Measurements from ENCODE around the gene STOX1.
"Not testable (repeated sequence)": the region's sequence is repeated elsewhere in the genome, so short reads cannot be mapped to it uniquely, and the experiment has no call there.

Gene STOX1

DNA sequence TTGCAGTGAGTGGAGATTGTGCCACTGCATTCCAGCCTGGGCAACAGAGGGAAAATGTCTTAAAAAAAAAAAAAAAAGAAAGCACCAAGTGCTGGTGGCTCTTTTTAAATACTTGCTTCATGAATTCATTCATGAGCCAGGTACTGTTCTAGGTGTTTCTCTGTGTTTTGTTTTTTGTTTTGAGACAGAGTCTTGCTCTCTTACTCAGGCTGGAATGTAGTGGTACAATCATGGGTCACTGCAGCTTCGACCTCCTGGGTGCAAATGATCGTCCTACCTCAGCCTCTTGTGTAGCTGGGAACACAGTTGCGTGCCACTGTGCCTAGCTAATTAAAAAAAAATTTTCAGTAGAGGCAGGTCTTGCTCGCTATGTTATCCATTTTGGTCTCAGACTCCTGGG, 5.3 kb downstream of the STOX1 start:
- Histone ChIP-seq H3K4me3 (ENCODE audit: low read length) (no peak overlapping the region), H3K9me3 (ENCODE audit: control insufficient read depth, low read length) (no peaks in the 10 kb centered on the region), H3K36me3 (ENCODE audit: control insufficient read depth, insufficient read depth, low read length) (no peaks in the 10 kb centered on the region), H3K27me3 (ENCODE audit: control insufficient read depth, insufficient read depth, low read length) (no peaks in the 10 kb centered on the region), H3K9ac (ENCODE audit: low read length) (no peak overlapping the region), H3K4me1 (ENCODE audit: control insufficient read depth, insufficient read depth, low read length) (no peaks in the 10 kb centered on the region)

DNA sequence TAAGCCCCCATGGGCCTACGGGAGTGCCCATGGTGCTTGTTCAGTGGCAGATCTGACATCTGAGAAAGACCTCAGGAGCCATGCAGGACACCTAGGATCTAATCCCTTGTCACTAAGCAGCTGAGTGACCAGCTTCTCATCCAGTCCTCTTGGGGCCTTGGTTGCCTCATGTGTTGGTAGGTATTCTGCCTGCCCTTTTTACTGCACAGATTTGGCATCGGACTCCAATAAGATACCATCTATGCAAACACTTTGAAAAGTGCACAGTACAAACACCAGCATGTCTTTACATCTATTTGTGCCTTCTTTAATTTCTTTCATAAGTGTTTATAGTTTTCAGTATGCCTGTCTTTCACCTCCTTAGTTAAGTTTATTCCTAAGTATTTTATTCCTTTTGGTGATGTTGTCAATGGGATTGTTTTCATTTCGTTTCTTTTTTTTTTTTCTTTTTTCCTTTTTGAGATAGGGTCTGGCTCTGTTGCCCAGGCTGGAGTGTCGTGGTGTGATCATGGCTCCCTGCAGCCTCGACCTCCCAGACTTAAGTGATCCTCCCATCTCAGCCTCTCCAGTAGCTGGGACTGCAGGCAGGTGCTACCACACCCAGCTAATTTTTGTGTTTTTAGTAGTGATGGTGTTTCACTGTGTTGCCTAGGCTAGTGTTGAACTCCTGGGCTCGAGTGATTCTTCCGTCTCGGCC, 10.4 kb downstream of the STOX1 start:
- Histone ChIP-seq H3K9ac (ENCODE audit: low read length) (no peak overlapping the region), H3K4me3 (ENCODE audit: low read length) (no peak overlapping the region), H3K9me3 (ENCODE audit: control insufficient read depth, low read length) (no peaks in the 10 kb centered on the region), H3K36me3 (ENCODE audit: control insufficient read depth, insufficient read depth, low read length) (no peaks in the 10 kb centered on the region), H3K4me1 (ENCODE audit: control insufficient read depth, insufficient read depth, low read length) (no peaks in the 10 kb centered on the region), H3K27me3 (ENCODE audit: control insufficient read depth, insufficient read depth, low read length) (no peaks in the 10 kb centered on the region)

DNA sequence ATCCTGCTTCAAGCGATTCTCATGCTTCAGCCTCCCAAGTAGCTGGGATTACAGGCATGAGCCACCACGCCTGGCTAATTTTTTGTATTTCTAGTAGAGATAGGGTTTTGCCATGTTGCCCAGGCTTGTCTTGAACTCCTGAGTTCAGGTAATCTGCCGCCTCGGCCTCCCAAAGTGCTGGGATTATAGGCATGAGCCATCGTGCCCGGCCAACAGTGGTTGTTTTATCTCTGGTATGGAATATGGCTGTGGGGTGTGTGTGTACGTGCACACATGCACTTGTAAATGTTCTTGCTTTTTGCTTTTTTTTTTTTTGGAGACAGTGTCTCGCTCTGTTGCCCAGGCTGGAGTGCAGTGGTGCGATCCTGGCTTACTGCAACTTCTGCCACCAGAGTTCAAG, 13.3 kb downstream of the STOX1 start:
- not testable (repeated sequence) for H3K9ac ChIP-seq (ENCODE audit: low read length); H3K4me3 ChIP-seq (ENCODE audit: low read length); H3K27me3 ChIP-seq (ENCODE audit: control insufficient read depth, insufficient read depth, low read length); H3K4me1 ChIP-seq (ENCODE audit: control insufficient read depth, insufficient read depth, low read length); H3K9me3 ChIP-seq (ENCODE audit: control insufficient read depth, low read length); H3K36me3 ChIP-seq (ENCODE audit: control insufficient read depth, insufficient read depth, low read length)

DNA sequence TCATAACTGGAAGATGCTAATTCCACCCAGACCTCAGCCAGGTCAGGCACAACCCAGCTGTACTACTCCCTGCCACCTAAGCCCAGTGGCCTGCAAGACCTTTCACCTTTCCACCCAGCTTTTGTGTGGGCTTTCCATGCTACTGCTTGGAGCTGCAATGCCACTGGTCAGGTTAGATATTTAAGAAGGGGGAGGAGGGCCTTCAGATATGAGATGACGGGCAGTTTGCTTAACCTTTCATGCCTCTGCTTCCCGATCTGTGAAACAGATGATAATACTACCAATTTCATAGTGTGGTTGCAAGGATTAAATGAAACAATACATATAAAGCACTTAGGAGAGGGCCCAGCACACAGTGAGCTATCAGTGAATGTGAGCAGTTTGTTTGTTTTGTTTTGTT, 20.9 kb downstream of the STOX1 start:
- no peaks in the 10 kb centered on the region for H3K27me3 ChIP-seq (ENCODE audit: control insufficient read depth, insufficient read depth, low read length)
- no peaks in the 10 kb centered on the region for H3K9me3 ChIP-seq (ENCODE audit: control insufficient read depth, low read length)
- no peak overlapping the region for H3K4me3 ChIP-seq (ENCODE audit: low read length)
- H3K9ac ChIP-seq (ENCODE audit: low read length): no peak overlapping the region
- H3K4me1 ChIP-seq (ENCODE audit: control insufficient read depth, insufficient read depth, low read length): no peaks in the 10 kb centered on the region
- no peaks in the 10 kb centered on the region for H3K36me3 ChIP-seq (ENCODE audit: control insufficient read depth, insufficient read depth, low read length)

DNA sequence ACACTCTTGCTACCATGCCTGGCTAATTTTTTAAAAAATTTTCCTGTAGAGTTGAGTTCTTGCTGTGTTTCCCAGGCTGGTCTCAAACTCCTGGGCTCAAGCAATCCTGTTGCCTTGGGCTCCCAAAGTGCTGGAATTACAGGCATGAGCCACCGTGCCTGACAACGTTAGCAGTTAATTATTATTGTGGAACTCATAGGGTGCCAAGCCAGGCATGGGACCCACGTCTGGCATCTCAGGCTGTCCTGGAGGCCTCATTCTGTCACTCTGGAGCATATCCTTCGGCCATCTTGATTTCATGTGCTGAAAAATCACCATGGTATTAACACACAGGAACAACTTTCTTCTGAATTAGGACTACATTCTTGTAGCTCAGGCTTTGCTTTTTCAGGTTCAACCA, 21.5 kb downstream of the STOX1 start:
- no peaks in the 10 kb centered on the region for H3K9me3 ChIP-seq (ENCODE audit: control insufficient read depth, low read length)
- H3K36me3 ChIP-seq (ENCODE audit: control insufficient read depth, insufficient read depth, low read length): no peaks in the 10 kb centered on the region
- H3K4me1 ChIP-seq (ENCODE audit: control insufficient read depth, insufficient read depth, low read length): no peaks in the 10 kb centered on the region
- no peak overlapping the region for H3K9ac ChIP-seq (ENCODE audit: low read length)
- no peak overlapping the region for H3K4me3 ChIP-seq (ENCODE audit: low read length)
- no peaks in the 10 kb centered on the region for H3K27me3 ChIP-seq (ENCODE audit: control insufficient read depth, insufficient read depth, low read length)

DNA sequence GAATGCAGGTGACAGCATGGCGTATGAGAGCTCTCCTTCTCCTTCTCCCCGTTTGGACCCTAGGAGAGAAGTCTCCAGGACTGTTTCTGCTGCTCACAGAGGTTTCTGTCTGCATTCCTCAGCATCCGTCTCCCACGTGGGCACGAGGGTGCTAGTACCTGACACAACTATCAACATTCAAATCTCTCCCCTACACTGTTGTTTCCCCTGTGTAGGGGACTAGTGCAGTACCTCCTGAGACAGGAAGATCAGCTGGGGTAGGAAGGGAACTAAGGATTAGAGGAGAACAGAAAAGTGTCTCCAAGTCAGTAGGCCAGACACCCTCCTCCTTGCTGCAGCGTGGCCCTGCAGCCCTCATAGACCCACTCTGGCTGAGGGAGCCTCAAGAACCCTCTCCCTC, 29.0 kb downstream of the STOX1 start:
- peaks cover 3% of the 10 kb centered on the region for H3K9me3 ChIP-seq (ENCODE audit: control insufficient read depth, low read length)
- H3K9ac ChIP-seq (ENCODE audit: low read length): no peak overlapping the region
- H3K27me3 ChIP-seq (ENCODE audit: control insufficient read depth, insufficient read depth, low read length): no peaks in the 10 kb centered on the region
- no peaks in the 10 kb centered on the region for H3K36me3 ChIP-seq (ENCODE audit: control insufficient read depth, insufficient read depth, low read length)
- no peak overlapping the region for H3K4me3 ChIP-seq (ENCODE audit: low read length)
- no peaks in the 10 kb centered on the region for H3K4me1 ChIP-seq (ENCODE audit: control insufficient read depth, insufficient read depth, low read length)

DNA sequence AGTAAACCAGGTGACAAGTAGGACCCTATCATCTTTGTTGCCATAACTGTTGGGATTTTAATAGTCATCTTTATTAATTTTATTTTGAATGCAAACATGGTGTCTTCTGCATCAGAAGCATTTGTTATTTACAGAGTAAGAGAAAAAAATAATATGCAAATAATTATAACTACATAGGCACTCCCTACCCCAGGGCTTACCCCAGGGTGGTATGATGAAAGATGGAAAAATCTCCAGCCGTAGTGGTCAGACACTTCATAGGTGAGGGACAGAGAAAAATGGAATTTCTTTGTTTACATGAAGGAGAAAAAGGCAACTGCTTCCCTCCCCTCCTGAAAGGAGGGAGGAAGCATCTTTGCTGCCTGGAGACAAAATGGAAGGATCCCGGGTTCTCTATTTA, 29.7 kb downstream of the STOX1 start:
- H3K36me3 ChIP-seq (ENCODE audit: control insufficient read depth, insufficient read depth, low read length): no peaks in the 10 kb centered on the region
- H3K4me1 ChIP-seq (ENCODE audit: control insufficient read depth, insufficient read depth, low read length): no peaks in the 10 kb centered on the region
- H3K9me3 ChIP-seq (ENCODE audit: control insufficient read depth, low read length): peaks cover 6% of the 10 kb centered on the region
- H3K4me3 ChIP-seq (ENCODE audit: low read length): no peak overlapping the region
- no peaks in the 10 kb centered on the region for H3K27me3 ChIP-seq (ENCODE audit: control insufficient read depth, insufficient read depth, low read length)
- H3K9ac ChIP-seq (ENCODE audit: low read length): no peak overlapping the region

DNA sequence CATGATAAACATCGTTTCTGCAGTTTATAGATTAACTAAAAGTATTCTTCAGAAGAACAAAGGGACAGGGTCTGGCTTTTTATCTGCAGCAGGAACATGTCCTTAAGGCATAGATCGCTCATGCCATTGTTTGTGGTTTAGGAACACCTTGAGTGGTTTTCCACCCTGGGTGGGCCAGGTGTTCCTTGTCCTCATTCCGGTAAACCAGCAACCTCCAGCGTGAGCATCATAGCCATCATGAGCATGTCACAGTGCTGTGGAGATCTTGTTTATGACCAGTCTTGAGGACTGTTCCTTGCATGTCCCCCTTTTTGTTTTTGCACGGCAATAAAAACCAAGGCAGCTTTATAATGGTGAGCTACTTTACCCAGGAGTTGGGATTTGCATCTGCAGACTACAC, 33.9 kb downstream of the STOX1 start:
- H3K27me3 ChIP-seq (ENCODE audit: control insufficient read depth, insufficient read depth, low read length): no peaks in the 10 kb centered on the region
- no peaks in the 10 kb centered on the region for H3K36me3 ChIP-seq (ENCODE audit: control insufficient read depth, insufficient read depth, low read length)
- no peak overlapping the region for H3K9ac ChIP-seq (ENCODE audit: low read length)
- peaks cover 6% of the 10 kb centered on the region for H3K9me3 ChIP-seq (ENCODE audit: control insufficient read depth, low read length)
- H3K4me3 ChIP-seq (ENCODE audit: low read length): no peak overlapping the region
- H3K4me1 ChIP-seq (ENCODE audit: control insufficient read depth, insufficient read depth, low read length): no peaks in the 10 kb centered on the region

DNA sequence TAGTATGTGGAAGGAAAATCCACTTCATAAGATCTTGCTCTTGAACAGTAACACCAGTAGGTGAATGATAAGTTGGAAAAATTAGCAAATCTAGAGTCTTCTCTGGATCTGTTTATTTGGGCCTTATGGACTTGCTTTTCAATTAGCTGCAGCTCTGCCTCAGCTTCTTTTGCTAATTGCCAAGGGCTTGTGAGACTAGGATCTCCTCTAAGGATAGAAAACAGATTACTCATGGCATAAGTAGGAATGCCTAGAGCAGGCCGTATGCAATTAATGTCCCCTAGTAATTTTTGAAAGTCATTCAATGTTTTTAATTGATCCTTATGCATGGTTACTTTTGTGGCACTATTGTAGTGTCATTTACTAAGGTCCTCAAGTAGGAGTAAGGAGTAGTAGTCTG, 37.3 kb downstream of the STOX1 start:
- H3K36me3 ChIP-seq (ENCODE audit: control insufficient read depth, insufficient read depth, low read length): no peaks in the 10 kb centered on the region
- no peaks in the 10 kb centered on the region for H3K27me3 ChIP-seq (ENCODE audit: control insufficient read depth, insufficient read depth, low read length)
- H3K4me3 ChIP-seq (ENCODE audit: low read length): no peak overlapping the region
- H3K9ac ChIP-seq (ENCODE audit: low read length): no peak overlapping the region
- H3K4me1 ChIP-seq (ENCODE audit: control insufficient read depth, insufficient read depth, low read length): no peaks in the 10 kb centered on the region
- H3K9me3 ChIP-seq (ENCODE audit: control insufficient read depth, low read length): peaks cover 6% of the 10 kb centered on the region

DNA sequence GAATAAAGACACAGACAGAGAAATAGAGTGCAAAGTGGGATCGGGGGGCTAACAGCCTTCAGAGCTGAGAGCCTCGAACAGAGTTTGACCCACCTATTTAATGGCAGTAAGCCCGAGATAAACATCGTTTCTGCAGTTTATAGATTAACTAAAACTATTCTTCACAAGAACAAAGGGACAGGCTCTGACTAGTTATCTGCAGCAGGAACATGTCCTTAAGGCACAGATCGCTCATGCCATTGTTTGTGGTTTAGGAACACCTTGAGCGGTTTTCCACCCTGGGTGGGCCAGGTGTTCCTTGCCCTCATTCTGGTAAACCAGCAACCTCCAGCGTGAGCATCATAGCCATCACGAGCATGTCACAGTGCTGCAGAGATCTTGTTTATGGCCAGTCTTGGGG, 40.8 kb downstream of the STOX1 start:
- not testable (repeated sequence) for H3K4me1 ChIP-seq (ENCODE audit: control insufficient read depth, insufficient read depth, low read length); H3K9me3 ChIP-seq (ENCODE audit: control insufficient read depth, low read length); H3K4me3 ChIP-seq (ENCODE audit: low read length); H3K27me3 ChIP-seq (ENCODE audit: control insufficient read depth, insufficient read depth, low read length); H3K36me3 ChIP-seq (ENCODE audit: control insufficient read depth, insufficient read depth, low read length); H3K9ac ChIP-seq (ENCODE audit: low read length)

DNA sequence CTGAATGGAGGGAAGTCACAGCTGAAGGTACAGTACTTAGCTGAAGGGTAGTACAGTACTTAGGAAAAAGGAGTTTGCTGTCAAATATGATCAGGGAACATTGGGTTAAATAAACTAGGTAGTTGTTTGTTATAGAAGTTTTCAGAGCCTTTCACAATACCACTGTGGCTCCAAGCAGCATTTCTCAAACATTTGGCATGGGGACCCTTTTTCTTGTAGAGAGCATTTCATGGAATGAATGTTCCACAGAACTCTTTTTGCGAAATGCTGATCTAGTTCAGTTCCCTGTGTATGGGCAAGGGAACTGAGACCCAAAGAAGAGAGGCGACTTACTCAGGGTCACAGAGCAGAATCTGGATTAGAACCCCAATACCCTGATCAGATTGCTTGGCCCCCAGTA, 42.3 kb downstream of the STOX1 start:
- H3K27me3 ChIP-seq (ENCODE audit: control insufficient read depth, insufficient read depth, low read length): no peaks in the 10 kb centered on the region
- H3K9ac ChIP-seq (ENCODE audit: low read length): no peak overlapping the region
- no peaks in the 10 kb centered on the region for H3K36me3 ChIP-seq (ENCODE audit: control insufficient read depth, insufficient read depth, low read length)
- no peaks in the 10 kb centered on the region for H3K4me1 ChIP-seq (ENCODE audit: control insufficient read depth, insufficient read depth, low read length)
- no peaks in the 10 kb centered on the region for H3K9me3 ChIP-seq (ENCODE audit: control insufficient read depth, low read length)
- H3K4me3 ChIP-seq (ENCODE audit: low read length): no peak overlapping the region

DNA sequence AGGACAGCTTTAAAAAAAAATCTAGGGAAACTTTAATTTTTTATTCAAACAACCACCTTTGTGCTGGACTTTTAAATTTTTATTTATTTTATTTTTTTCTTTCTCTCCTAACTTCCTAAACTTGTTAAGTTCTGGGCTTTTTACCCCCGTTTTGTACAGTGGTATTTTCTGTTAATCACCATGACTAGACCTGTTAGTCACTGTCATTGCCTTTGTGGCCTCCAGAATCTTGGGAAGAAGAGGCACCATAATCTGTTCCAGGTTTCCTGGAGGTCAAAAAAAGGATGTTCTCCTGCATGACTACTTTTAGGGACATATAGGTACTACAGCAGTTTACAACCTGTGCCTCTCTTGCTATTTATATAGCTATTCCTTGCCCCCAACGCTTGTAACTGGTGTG, 42.7 kb downstream of the STOX1 start:
- no peak overlapping the region for H3K9ac ChIP-seq (ENCODE audit: low read length)
- H3K9me3 ChIP-seq (ENCODE audit: control insufficient read depth, low read length): no peaks in the 10 kb centered on the region
- H3K27me3 ChIP-seq (ENCODE audit: control insufficient read depth, insufficient read depth, low read length): no peaks in the 10 kb centered on the region
- H3K4me1 ChIP-seq (ENCODE audit: control insufficient read depth, insufficient read depth, low read length): no peaks in the 10 kb centered on the region
- H3K36me3 ChIP-seq (ENCODE audit: control insufficient read depth, insufficient read depth, low read length): no peaks in the 10 kb centered on the region
- no peak overlapping the region for H3K4me3 ChIP-seq (ENCODE audit: low read length)

DNA sequence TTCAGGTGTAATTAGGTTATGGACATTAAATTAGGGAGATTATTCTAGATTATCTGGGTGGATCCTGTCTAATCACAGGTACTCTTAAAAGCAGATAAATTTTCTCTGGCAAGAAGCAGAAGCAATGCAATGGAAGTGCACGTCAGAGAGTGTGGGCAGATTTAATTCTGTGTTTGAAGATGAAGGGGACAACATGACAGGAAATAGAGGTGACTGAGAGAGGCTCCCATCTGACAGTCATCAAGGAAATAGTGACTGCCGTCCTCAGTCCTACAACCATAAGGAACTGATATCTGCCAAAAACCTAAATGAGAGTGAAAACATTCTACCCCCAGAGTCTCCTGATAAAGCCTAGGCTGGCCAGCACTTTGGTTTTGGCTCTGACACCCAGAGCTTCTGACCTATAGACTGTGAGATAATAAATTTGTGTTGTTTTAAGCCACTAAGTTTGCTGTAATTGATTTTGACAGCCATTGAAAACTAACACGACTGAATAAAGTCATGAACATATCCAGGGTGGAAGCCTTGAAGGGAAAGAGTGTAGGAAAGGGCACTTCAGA, 43.3 kb downstream of the STOX1 start:
- H3K36me3 ChIP-seq (ENCODE audit: control insufficient read depth, insufficient read depth, low read length): no peaks in the 10 kb centered on the region
- H3K4me1 ChIP-seq (ENCODE audit: control insufficient read depth, insufficient read depth, low read length): no peaks in the 10 kb centered on the region
- H3K4me3 ChIP-seq (ENCODE audit: low read length): no peak overlapping the region
- no peaks in the 10 kb centered on the region for H3K27me3 ChIP-seq (ENCODE audit: control insufficient read depth, insufficient read depth, low read length)
- H3K9me3 ChIP-seq (ENCODE audit: control insufficient read depth, low read length): no peaks in the 10 kb centered on the region
- H3K9ac ChIP-seq (ENCODE audit: low read length): no peak overlapping the region
